IMR-90 (cell line): ENCODE results near the gene PRKCH. TPM values are rescaled to one million over a fixed set of nuclear protein-coding genes. Genes with fewer than 3 reads are reported as not detected.

Experiments used
- ATAC-seq: fragments of 200-7000 bp; cut with Tn5 transposase; 2 replicates; pipeline ENCODE4 v1.9.1; 2020; ENCODE audit warnings: low read depth, mild to moderate bottlenecking, moderate library complexity
- BruUV-seq: library from RNA; stranded (reverse); fragments of 400-500 nt; replicated peaks from 2 replicates; lab custom pipeline; 2021; lab: Mats Ljungman, UMichigan
- CTCF ChIA-PET: fragments of 300-600 bp; formaldehyde crosslinking; extraction: SDS; loops from one replicate; lab custom pipeline; 2021; ENCODE audit warnings: antibody characterized with exemption; lab: Yijun Ruan, JAX
- POLR2A ChIA-PET: fragments of 300-600 bp; sonication (Branson Sonifier 250); formaldehyde crosslinking; loops from one replicate; lab custom pipeline; 2022; ENCODE audit warnings: antibody characterized with exemption; ENCODE audit not compliant: unreplicated experiment; lab: Charles Lee
- DNase-seq: peaks from one replicate; pipeline ENCODE4 v3.0.0; 2013
- H2AFZ ChIP-seq: replicated peaks from 2 replicates; pipeline ENCODE3; 2013; ENCODE audit warnings: low read length, mild to moderate bottlenecking; ENCODE audit not compliant: poor library complexity
- H2AK5ac ChIP-seq: 2 replicates; pipeline ENCODE4 v1.6.1; 2013; ENCODE audit warnings: low read depth, low read length, inconsistent platforms
- H2AK9ac ChIP-seq: replicated peaks from 2 replicates; pipeline ENCODE3; 2013; ENCODE audit warnings: mild to moderate bottlenecking, low read depth, low read length, moderate library complexity; ENCODE audit not compliant: poor library complexity
- H2BK120ac ChIP-seq: 2 replicates; pipeline ENCODE4 v1.6.1; 2013; ENCODE audit warnings: low read depth, low read length, inconsistent platforms
- H2BK15ac ChIP-seq: 3 replicates; pipeline ENCODE4 v1.6.1; 2013; ENCODE audit warnings: low read depth, low read length, inconsistent platforms
- H2BK20ac ChIP-seq: 2 replicates; pipeline ENCODE4 v1.6.1; 2013; ENCODE audit warnings: low read depth, mild to moderate bottlenecking, inconsistent platforms, low read length, moderate library complexity
- H2BK5ac ChIP-seq: 2 replicates; pipeline ENCODE4 v1.6.1; 2013; ENCODE audit warnings: mild to moderate bottlenecking, low read depth, low read length, inconsistent platforms; ENCODE audit not compliant: poor library complexity, severe bottlenecking
- H3K14ac ChIP-seq: replicated peaks from 2 replicates; pipeline ENCODE4 v1.6.1; 2013; ENCODE audit warnings: low read depth, low read length, inconsistent platforms
- H3K18ac ChIP-seq: 2 replicates; pipeline ENCODE4 v1.6.1; 2013; ENCODE audit warnings: low read depth, low read length, control low read depth
- H3K23ac ChIP-seq: 2 replicates; pipeline ENCODE4 v1.6.1; 2013; ENCODE audit warnings: low read depth, low read length, inconsistent platforms
- H3K27ac ChIP-seq: 2 replicates; pipeline ENCODE4 v1.5.1; 2013; ENCODE audit warnings: mild to moderate bottlenecking, control low read depth, low read length; ENCODE audit not compliant: insufficient read depth
- H3K27me3 ChIP-seq: 2 replicates; pipeline ENCODE4 v1.6.1; 2013; ENCODE audit warnings: low read length; ENCODE audit not compliant: control insufficient read depth, insufficient read depth
- H3K36me3 ChIP-seq: 2 replicates; pipeline ENCODE4 v1.6.1; 2013; ENCODE audit warnings: low read length, mixed read lengths; ENCODE audit not compliant: control insufficient read depth, insufficient read depth
- H3K4ac ChIP-seq: 2 replicates; pipeline ENCODE4 v1.6.1; 2013; ENCODE audit warnings: low read depth, low read length, inconsistent platforms
- H3K4me1 ChIP-seq: 2 replicates; pipeline ENCODE4 v1.6.1; 2013; ENCODE audit warnings: low read length, mixed read lengths; ENCODE audit not compliant: control insufficient read depth, insufficient read depth
- H3K4me2 ChIP-seq: 2 replicates; pipeline ENCODE4 v1.6.1; 2013; ENCODE audit warnings: low read depth, mild to moderate bottlenecking, control low read depth, low read length, moderate library complexity
- H3K4me3 ChIP-seq: 2 replicates; pipeline ENCODE4 v1.5.1; 2013; ENCODE audit warnings: low read depth, mild to moderate bottlenecking, control low read depth, low read length, moderate library complexity; ENCODE audit not compliant: insufficient read depth
- H3K56ac ChIP-seq: 2 replicates; pipeline ENCODE4 v1.6.1; 2013; ENCODE audit warnings: low read length, inconsistent platforms; ENCODE audit not compliant: insufficient read depth; ENCODE audit errors: extremely low read depth
- H3K79me1 ChIP-seq, 2 experiments: 2 replicates each; pipeline ENCODE4 v1.6.1; 2013; ENCODE audit warnings: low read length in 2 of 2, inconsistent platforms in 1 of 2, low read depth in 1 of 2
- H3K9ac ChIP-seq: 2 replicates; pipeline ENCODE4 v1.6.1; 2013; ENCODE audit warnings: low read depth, low read length, control low read depth
- H3K9me1 ChIP-seq: 2 replicates; pipeline ENCODE4 v1.6.1; 2013; ENCODE audit warnings: low read length, inconsistent platforms; ENCODE audit not compliant: insufficient read depth
- H3K9me3 ChIP-seq: 2 replicates; pipeline ENCODE4 v1.6.1; 2013; ENCODE audit warnings: low read length; ENCODE audit not compliant: control insufficient read depth, insufficient read depth
- H4K20me1 ChIP-seq: 2 replicates; pipeline ENCODE4 v1.6.1; 2013; ENCODE audit warnings: low read length, inconsistent platforms; ENCODE audit not compliant: insufficient read depth
- H4K5ac ChIP-seq: 2 replicates; pipeline ENCODE4 v1.6.1; 2013; ENCODE audit warnings: mild to moderate bottlenecking, low read depth, low read length, control low read depth
- H4K8ac ChIP-seq, 2 experiments: 2 replicates each; pipeline ENCODE4 v1.6.1; 2013; ENCODE audit warnings: low read depth in 2 of 2, low read length in 2 of 2, control low read depth in 1 of 2, inconsistent platforms in 1 of 2
- H4K91ac ChIP-seq: 2 replicates; pipeline ENCODE4 v1.6.1; 2013; ENCODE audit warnings: low read depth, low read length, inconsistent platforms; ENCODE audit not compliant: insufficient read depth
- CTCF ChIP-seq: conservative IDR thresholded peaks from 2 replicates; pipeline ENCODE4 v1.5.1; 2012; ENCODE audit warnings: mild to moderate bottlenecking, low read depth, low read length, improper control_type of control experiment
- MAFK ChIP-seq: IDR thresholded peaks from 2 replicates; pipeline ENCODE4 v1.6.1; 2012; ENCODE audit warnings: low read depth, low read length, improper control_type of control experiment
- MAZ ChIP-seq: IDR thresholded peaks from 2 replicates; pipeline ENCODE4 v1.6.1; 2012; ENCODE audit warnings: low read depth, mild to moderate bottlenecking, low read length, improper control_type of control experiment, moderate library complexity, borderline replicate concordance
- POLR2A ChIP-seq: IDR thresholded peaks from 2 replicates; pipeline ENCODE4 v1.6.1; 2012; ENCODE audit warnings: mild to moderate bottlenecking, low read depth, low read length
- WGBS, 2 experiments: methylation state at CpG; one replicate each; pipeline versions ENCODE4 v1.1.5 to v1.1.7; 2013; ENCODE audit warnings: missing lambda C conversion rate in 2 of 2; ENCODE audit not compliant: insufficient read length in 1 of 2; ENCODE audit errors: extremely low coverage in 2 of 2; 5-methylcytosine and 5-hydroxymethylcytosine counted together
- dilution Hi-C: fragments of 300-500 bp; cut with HindIII; formaldehyde crosslinking; loops from one replicate; pipeline ENCODE4 v1.14.3; 2018; ENCODE audit warnings: low sequenced_read_pairs; ENCODE audit not compliant: unreplicated experiment
- in situ Hi-C: fragments of 300-500 bp; cut with MboI; formaldehyde crosslinking; loops from 3 replicates; pipeline ENCODE4 v1.14.3; 2019; ENCODE audit warnings: low sequenced_read_pairs, inconsistent platforms, mixed read lengths
- intact Hi-C: fragments of 100-400 bp; cut with micrococcal nuclease; formaldehyde crosslinking; loops from 2 replicates; pipeline ENCODE4 v1.10.0; 2022
- polyA plus RNA-seq, 3 experiments: library from polyadenylated mRNA; depleted of rRNA; stranded (reverse); fragments of >200 nt; gene quantifications; 2 replicates each; pipeline ENCODE4 v1.2.3, GENCODE V29; 2012; ENCODE audit warnings: low replicate concordance in 1 of 3
- total RNA-seq: library from RNA; depleted of rRNA; stranded (reverse); fragments of >200 nt; gene quantifications from 2 replicates; pipeline ENCODE4 v1.2.3, GENCODE V29; 2012

Gene PRKCH
- total and polyA plus RNA-seq, 2 of the 4 experiments (the other 2 are of a cell fraction): 1.6 to 2.3 TPM

GRCh38 chr14:61566537-61567225 lies 245.3 kb downstream of the PRKCH start:
- peak overlapping the region; percentile 96 for H3K27ac ChIP-seq
- peak overlapping the region; percentile 94 for H3K4ac ChIP-seq
- H3K27me3 ChIP-seq: no peaks in the 10 kb centered on the region
- ATAC-seq (no peak), DNase-seq (peak; percentile 76)
- in situ Hi-C loops: loop anchor here (25.0 kb wide), 1 partner anchor 929 kb away; the partner anchor contains the start of gene SIX1
- H2AK5ac ChIP-seq: peak overlapping the region; percentile 94
- H3K23ac ChIP-seq: peak overlapping the region; percentile 85
- H3K79me1 ChIP-seq: peaks cover 16 to 46% of the 10 kb centered on the region in 2 experiments; a peak in 3 of 4 replicates
- peak overlapping the region; percentile 96 for H4K5ac ChIP-seq
- no peak overlapping the region for H3K4me2 ChIP-seq
- no peak for TF ChIP-seq MAZ
- TF ChIP-seq POLR2A: 0 out of 2 replicates have a peak, but pooled peaks have one; percentile 40
- peak; percentile 44 for TF ChIP-seq MAFK
- TF ChIP-seq CTCF: no peak
- H4K91ac ChIP-seq: peak overlapping the region; percentile 96
- H3K9me3 ChIP-seq: no peaks in the 10 kb centered on the region
- peak overlapping the region; percentile 94 for H2BK120ac ChIP-seq
- no peak overlapping the region for H3K4me3 ChIP-seq
- ChIA-PET CTCF (interaction anchor here (0.6 to 0.8 kb wide), 3 partner anchors 13 to 96 kb away, joined by 3 read pairs; no protein-coding TSS in a partner anchor), POLR2A (no interaction called here)
- intact Hi-C loops: no loop called here
- dilution Hi-C loops: no loop called here
- H3K9me1 ChIP-seq: peaks cover 41% of the 10 kb centered on the region
- BruUV-seq: no TSS peak
- H4K20me1 ChIP-seq: no peaks in the 10 kb centered on the region
- peak overlapping the region; percentile 88 for H3K14ac ChIP-seq
- peak overlapping the region; percentile 77 for H2BK5ac ChIP-seq
- H3K9ac ChIP-seq: peak overlapping the region; percentile 57; the same call in 1 of the 2 replicates
- H3K36me3 ChIP-seq: no peaks in the 10 kb centered on the region
- peak overlapping the region; percentile 81 for H3K56ac ChIP-seq
- peak overlapping the region; percentile 77 for H3K18ac ChIP-seq
- H3K4me1 ChIP-seq: peaks cover 63% of the 10 kb centered on the region
- no CpG with 5 or more reads among the region's 2 CpGs for WGBS, 2 experiments
- peak overlapping the region; percentile 96 for H2BK20ac ChIP-seq
- peak overlapping the region; percentile 52 for H2AFZ ChIP-seq
- peak overlapping the region; percentile 68 to 83 for H4K8ac ChIP-seq
- H2AK9ac ChIP-seq: no peak overlapping the region
- peak overlapping the region; percentile 93 for H2BK15ac ChIP-seq
